HG03103 (cell line): ENCODE data around the gene VGLL4.

Experiments
- ATAC-seq: cut with Tn5 transposase; IDR thresholded peaks from one replicate; pipeline ENCODE4 v1.9.1; 2021; ENCODE audit warnings: low read depth; ENCODE audit not compliant: unreplicated experiment

Gene VGLL4

GRCh38 chr3:11555881-11556633 is 87.7 kb downstream of the VGLL4 start:
- ATAC-seq = no peak

- no peak for ATAC-seq
Observed at GRCh38 chr3:11555211-11555782, 88.4 kb downstream of the VGLL4 start.

GRCh38 chr3:11554666-11555065 is 89.0 kb downstream of the VGLL4 start:
- ATAC-seq = no peak

GRCh38 chr3:11554236-11554610 is 89.5 kb downstream of the VGLL4 start:
- ATAC-seq = no peak

- no peak for ATAC-seq
Observed at GRCh38 chr3:11553436-11554235, 90.1 kb downstream of the VGLL4 start.

- no peak for ATAC-seq
Observed at GRCh38 chr3:11552289-11553264, 91.1 kb downstream of the VGLL4 start.

GRCh38 chr3:11551036-11551435 is 92.7 kb downstream of the VGLL4 start:
- ATAC-seq = no peak

GRCh38 chr3:11549580-11550140 is 94.1 kb downstream of the VGLL4 start:
- no peak for ATAC-seq

GRCh38 chr3:11548721-11549131 is 95.0 kb downstream of the VGLL4 start:
- no peak for ATAC-seq

GRCh38 chr3:11547498-11547897 is 96.2 kb downstream of the VGLL4 start:
- ATAC-seq = no peak

GRCh38 chr3:11546657-11547302 is 96.9 kb downstream of the VGLL4 start:
- no peak for ATAC-seq

GRCh38 chr3:11545186-11545851 is 98.4 kb downstream of the VGLL4 start:
- ATAC-seq = no peak

GRCh38 chr3:11544412-11545181 is 99.1 kb downstream of the VGLL4 start:
- ATAC-seq = no peak

GRCh38 chr3:11543948-11544387 is 99.7 kb downstream of the VGLL4 start:
- ATAC-seq = no peak

GRCh38 chr3:11543141-11543947 is 100.4 kb downstream of the VGLL4 start:
- ATAC-seq = no peak

GRCh38 chr3:11542551-11542950 is 101.2 kb downstream of the VGLL4 start:
- ATAC-seq = no peak
